Measurements from ENCODE around the gene TGFB1I1.

The TGFB1I1 gene

DNA sequence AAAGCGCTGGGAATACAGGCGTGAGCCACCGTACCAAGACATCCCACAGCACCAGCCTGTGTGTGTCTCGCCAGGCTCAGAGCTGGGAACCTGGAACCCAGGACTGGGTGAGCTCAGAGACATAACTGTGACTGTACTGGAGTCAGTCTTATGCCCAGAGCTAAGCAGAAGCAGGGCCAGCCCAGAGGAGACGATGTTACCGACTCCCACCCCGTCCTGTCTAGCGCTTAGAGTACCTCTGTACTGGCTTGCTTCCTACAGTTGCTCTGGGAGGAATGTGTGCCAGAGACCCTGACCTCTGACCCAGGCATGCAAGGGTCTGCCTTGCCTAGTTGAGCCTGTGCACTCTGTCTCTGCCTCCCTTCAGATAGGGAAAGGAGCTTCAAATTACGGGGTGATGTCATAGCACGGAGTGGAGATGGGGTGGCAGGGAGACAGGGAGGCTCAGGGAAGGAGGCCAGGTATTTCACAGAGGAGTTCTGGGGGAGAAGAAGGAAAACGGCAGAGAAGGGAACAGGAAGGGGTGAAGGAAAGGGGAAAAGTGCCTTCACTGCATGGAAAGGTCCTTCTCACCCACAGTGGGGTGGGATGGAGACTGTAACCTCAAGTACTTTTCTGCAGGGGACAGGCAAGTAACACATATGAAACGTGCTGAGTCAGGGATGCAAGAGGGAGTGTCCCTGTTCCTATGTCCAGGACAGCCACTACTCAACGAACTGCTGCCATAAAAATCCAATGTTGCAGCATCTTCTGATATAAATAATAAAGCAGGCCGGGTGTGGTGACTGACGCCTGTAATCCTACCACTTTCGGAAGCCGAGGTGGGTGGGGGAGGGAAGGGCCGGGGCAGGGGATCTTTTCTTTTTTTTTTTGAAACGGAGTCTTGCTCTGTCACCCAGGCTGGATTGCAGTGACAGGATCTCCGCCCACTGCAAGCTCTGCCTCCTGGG is 18.4 kb upstream of the TGFB1I1 start:
- DNase-seq: no peak

DNA sequence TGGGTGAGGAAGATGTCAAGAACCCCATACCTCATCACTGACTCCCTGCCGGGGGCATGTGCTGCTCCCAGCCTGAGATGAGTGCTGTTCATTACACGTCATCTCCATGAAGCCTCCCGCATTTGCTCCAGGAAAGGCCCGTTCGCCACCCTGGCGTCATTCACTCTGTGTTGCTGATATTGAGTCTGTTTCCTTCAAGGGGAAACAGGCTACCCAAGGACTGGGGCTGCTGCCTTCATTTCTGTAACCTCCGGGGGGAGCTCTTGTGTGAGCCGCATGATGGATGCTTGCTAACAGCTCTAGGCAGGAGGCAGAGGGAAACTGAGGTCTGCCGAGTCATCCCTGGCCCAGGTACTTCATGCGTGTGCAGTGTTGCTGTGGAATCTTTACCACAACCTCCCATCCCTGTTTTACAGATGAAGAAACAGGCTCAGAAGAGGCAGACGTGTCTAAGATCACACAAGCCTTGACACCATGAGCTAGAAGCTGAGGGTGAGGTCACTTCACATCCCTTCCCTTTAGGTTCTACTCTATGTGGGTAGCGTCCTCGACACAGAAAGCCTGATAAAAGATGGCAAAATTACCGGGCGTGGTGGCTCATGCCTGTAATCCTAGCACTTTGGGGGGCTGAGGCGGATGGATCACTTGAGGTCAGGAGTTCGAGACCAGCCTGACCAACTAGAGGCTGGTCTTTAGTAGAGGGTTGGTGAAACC is 16.2 kb upstream of the TGFB1I1 start:
- peak; percentile 27 for DNase-seq

DNA sequence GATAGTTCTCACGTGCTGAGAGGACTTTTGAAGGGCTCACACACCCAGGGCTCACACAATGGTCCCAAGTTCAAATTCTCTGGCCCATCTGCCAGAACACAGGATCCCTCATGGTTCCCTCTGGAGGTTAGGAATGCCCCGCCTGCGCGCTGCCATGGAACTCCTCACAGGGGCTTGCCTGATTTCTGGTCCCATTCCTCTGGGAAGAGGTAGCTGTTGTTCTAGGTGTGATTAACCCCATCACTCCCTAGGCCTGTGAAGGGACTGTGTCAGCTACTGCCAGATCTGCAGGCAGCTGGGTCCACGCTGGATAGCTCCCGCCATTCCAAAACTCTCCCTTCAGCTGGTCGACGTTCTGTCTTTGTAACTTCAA is 15.0 kb upstream of the TGFB1I1 start:
- DNase-seq: no peak

DNA sequence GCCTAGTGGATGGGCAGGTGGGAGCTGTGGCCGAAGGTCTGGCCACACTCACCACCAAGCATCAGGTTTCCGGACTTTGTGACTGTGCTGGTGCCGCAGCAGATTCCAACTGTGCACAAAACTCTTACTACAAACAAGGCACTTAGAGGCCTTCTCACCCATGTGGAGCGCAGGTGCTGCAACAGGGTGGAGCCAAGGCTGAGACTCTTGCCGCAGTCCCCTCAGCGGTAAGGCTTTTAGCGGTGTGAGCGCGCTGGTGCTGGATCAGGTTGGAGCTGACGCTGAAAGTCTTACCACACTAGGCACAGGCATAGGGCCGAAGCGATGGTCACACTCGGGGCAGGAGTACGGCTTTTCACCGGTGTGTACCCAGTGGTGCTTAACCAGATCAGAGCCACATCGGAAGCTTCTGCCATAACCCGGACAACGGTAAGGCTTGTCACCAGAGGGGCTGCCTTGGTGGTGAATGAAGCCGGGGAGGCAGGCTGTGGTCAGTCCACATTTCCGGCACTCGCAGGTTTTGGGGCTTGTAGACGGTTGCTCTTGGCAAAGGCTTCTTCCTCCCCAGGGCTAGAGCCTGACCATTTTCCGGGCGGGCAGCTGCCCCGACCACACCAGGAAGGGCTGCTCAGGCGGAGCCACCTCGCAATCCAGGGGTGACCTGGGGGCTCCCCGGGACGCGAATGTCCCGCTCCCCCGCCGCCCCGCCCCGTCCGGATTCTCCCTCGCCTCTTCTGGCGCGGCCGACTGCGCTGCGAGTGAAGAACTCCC is 13.7 kb upstream of the TGFB1I1 start:
- peak; percentile 49 for DNase-seq

DNA sequence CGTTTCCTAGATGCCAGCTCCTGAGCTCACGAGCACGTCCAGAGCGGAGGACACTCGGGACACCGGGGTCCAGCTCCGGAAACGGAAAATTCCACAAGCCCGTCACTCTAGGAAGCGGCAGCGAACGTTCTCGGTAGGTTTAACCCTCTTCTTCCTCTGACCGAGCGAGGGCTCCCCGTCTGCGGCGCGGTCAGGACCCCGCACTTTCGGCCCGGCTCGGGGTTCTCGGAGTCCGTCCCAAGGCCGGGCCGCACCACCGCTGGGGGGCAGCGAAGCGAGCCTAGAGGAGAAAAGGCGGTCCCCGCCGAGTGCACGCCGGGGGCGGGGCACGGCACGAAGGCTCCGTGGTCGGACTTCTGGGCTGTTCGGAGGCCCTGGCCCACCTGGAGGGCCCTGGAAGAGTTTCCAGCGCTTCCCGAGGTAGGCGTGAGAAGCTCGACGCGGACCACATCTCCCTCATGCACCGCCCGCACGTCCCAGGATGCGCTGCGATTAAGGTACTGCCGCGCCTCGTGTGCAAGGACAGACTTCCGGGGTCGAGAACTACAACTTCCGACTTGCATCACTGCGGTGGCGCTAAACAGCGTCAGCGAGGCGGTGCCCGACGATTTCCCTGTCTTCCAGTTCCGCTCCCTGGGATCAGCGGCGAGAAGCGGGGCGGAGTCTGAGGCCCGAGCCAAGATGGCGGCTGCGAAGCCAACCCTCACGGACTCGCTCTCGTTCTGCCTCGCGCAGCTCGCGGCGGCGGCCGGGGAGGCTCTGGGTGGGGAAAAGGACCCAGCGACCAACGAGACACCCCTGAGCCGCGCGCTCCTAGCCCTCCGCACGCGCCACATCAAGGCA is 12.9 kb upstream of the TGFB1I1 start, which contains the start of gene ARMC5:
Gene ARMC5 (plus strand): TSS at position 658 of the 843 bp plus-strand sequence. CDS start 24 bp downstream, at position 682.
- peak; percentile 97 for DNase-seq

DNA sequence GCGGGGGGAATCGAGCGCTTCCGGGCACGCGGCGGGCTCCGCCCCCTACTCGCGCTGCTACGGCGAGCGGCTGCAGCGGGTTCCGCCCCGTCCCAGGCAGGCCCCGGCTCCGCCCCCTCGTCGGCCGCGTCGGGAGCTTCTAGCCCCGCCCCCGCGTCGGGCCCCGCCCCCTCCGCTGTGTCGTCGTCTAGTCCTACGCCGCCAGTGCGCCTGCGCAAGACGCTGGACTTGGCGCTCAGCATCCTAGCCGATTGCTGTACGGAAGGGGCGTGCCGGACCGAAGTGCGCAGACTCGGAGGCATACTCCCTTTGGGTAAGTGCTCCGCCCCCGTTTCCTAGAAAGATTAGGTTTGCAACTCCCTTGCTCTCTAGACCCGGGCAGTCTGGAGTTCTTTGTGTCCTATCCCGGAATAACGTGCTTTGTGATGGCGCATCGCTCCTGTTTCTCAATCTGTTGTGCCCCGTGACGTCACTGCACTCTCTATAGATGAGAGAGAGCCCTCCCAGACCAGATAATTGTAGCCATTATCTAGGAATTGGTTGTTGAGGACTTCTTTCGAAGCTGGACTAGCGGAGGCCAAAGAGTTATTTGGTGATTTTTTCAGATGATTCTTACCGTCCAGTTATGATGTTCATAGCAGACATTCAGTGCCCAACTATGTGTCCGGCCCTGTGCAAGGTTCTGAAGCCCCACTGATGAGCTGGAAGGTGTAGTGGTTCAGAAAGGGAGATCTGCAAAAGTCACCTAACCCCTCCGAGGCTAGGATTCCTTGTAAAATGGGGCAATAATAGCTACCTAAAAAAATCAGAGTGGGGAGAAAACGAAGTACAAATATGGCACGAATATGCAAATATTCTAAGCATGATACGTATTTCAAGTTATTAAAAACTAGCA is 12.0 kb upstream of the TGFB1I1 start:
- DNase-seq: peak; percentile 100

- no peak for DNase-seq
These were observed 11.4 kb upstream of the TGFB1I1 start for GRCh38 chr16:31460582-31461002.

DNA sequence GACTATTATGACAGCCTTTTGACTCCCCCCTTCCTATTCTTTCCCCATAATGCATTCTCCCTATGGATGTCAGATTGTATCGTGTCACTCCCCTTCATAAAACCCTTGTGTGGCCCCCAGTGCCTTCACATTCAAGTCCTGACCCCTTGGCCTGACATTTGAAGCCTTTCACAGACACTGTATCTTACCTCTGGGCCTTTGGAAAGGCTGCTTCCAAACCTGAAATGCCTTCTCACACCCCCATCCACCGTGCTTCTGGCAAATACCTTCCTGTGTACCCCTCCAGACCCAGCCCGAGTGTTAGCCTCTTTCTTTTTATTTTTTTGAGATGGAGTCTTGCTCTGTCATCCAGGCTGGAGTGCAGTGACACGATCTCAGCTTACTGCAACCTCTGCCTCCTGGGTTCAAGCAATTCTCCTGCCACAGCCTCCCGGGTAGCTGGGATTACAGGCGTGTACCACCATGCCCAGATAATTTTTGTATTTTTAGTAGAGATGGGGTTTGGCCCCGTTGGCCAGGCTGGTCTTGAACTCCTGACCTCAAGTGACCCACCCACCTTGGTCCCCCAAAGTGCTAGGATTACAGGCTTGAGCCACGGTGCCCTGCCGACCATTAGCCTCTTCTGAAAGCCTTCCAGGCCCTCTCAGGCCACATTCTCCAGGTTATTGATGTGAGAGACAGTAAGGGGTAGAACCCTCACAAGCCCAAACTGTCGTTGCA is 10.6 kb upstream of the TGFB1I1 start:
- DNase-seq: no peak

- no peak for DNase-seq
These were observed 9.8 kb upstream of the TGFB1I1 start for GRCh38 chr16:31461921-31462804.

DNA sequence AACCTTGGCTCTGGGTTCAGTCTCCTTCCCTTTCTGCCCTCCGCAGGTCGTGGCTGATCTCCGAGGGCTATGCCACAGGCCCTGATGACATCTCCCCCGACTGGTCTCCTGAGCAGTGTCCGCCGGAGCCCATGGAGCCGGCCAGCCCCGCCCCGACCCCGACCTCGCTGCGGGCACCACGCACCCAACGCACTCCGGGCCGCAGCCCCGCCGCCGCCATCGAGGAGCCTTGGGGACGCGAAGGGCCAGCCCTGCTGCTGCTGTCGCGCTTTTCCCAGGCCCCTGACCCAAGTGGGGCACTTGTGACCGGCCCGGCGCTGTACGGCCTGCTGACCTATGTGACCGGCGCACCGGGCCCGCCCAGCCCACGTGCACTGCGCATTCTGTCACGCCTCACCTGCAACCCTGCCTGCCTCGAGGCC is 7.6 kb upstream of the TGFB1I1 start:
- DNase-seq: no peak

GRCh38 chr16:31464781-31465260 is 7.1 kb upstream of the TGFB1I1 start:
- no peak for DNase-seq

GRCh38 chr16:31465788-31466370 is 6.1 kb upstream of the TGFB1I1 start:
- DNase-seq: no peak

GRCh38 chr16:31466381-31466841 is 5.5 kb upstream of the TGFB1I1 start:
- DNase-seq: no peak

DNA sequence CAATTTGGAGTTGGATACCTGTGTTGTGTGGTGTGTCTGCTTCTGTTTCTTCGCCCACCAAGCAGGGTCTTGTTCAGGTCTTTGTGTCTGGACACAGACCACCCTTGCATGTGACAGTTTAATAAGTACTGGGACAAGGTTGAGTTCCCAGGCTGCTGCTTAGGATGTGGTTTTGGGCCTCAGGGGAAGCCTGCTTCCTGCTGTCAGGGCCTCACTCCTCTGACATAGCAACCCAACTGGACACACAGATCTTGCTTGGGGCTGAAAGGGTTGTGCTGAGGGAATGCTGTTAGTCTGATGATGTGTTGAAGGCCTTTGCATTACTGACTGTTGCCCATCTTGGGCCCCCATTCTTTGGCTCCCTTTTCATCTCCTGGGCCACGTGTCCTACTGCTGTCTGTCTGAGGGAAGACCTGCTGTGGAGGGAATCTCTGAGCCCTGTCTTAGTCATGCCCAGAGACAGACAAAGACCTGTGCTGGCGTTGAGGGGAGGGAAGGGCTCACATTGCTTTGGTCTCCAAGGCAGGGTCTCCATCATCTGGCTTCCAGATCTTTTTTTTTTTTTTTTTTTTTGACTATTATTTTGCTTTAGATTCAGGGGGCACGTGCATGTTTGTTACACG is 4.7 kb upstream of the TGFB1I1 start:
- no peak for DNase-seq

GRCh38 chr16:31467858-31468257 is 4.1 kb upstream of the TGFB1I1 start:
- DNase-seq: no peak

DNA sequence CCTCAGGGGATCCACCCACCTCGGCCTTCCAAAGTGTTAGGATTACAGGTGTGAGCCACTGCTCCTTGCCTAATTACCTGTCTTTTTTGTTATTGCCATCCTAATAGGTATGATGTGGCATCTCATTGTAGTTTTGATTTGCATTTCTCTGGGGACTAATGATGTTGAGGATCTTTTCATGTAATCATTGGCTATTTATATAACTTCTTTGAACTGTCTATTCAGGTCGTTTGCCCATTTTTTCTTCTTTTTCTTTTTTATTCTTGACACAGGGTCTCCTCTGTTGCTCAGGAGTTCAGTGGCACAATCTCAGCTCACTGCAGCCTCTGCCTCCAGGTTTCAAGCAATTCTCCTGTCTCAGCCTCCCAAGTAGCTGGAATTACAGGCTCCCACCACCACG is 1.3 kb upstream of the TGFB1I1 start:
- DNase-seq: no peak

DNA sequence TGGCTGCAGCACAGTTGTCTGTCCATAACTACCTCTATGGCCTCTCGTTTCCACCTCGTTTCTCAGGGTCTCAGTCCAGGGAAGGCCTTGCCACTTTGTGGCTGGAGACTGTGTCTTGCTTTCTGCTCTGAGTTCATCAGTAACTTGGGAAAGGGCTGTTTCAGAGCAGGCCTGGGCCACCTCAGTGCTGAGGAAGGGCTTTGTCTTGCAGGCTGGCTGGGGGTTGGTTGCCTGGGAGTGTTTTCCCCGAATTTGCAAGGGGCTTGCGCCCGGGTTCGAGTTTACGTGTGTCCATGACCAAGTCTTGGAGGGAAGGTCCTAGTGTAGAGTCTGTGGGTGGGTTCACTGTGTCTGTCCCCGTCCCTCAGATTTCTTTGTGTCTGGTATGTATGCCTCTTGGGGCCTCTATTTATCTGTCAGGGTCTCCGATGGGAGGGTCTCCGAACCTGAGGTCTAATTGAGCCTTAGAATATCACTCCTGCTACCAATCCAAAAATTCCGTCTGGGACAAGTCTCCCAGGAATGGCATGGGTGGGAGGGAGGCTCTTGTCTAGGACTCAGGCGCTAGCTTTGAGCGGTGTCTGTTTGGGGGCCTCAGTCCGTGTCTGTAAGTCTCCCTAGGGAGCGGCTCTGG is 594 bp upstream of the TGFB1I1 start:
- DNase-seq: no peak

Measured in stimulated activated CD4-positive, alpha-beta T cell treated with anti-CD3 and anti-CD28 coated beads, Interleukin-4, amount 100 ng/mL, for 24 hours (primary cell).